ENCODE measurements around the gene TBX19. TPM values are rescaled to one million over a fixed set of nuclear protein-coding genes. Genes with fewer than 3 reads are reported as not detected.

The TBX19 gene
- total and polyA plus RNA-seq, 2 of the 4 experiments (the other 2 are of a cell fraction) = 0.18 to 0.89 TPM

- in situ Hi-C loops (cut with MboI; ENCODE audit: low sequenced_read_pairs) = no loop called here
- no CpG with 5 or more reads among the region's 3 CpGs for WGBS, 2 experiments (ENCODE audit: extremely low coverage in 2 of 2, insufficient read length in 1 of 2)
- H3K4me1 ChIP-seq (ENCODE audit: control insufficient read depth, insufficient read depth, low read length) = peaks cover 6% of the 10 kb centered on the region
- intact Hi-C loops (cut with micrococcal nuclease) = no loop called here
- no peak overlapping the region for H3K14ac ChIP-seq (replicated peaks; ENCODE audit: low read depth, low read length)
- H3K9ac ChIP-seq (ENCODE audit: low read depth, low read length) = no peak overlapping the region
- TF ChIP-seq BHLHE40 (IDR thresholded peaks at IDR 0.05; ENCODE audit: low read depth, low read length) (no peak), RFX5 (IDR thresholded peaks at IDR 0.05; ENCODE audit: low read depth, low read length) (no peak), CHD1 (IDR thresholded peaks at IDR 0.05; ENCODE audit: low read depth, low read length) (no peak), MAZ (IDR thresholded peaks at IDR 0.05; ENCODE audit: borderline replicate concordance, low read depth, low read length) (no peak), ELK1 (IDR thresholded peaks at IDR 0.05; ENCODE audit: borderline replicate concordance, low read depth, low read length) (no peak), RAD21 (IDR thresholded peaks at IDR 0.05; ENCODE audit: low read length) (no peak), POLR2A (IDR thresholded peaks at IDR 0.05; ENCODE audit: low read depth, low read length) (no peak), SMC3 (IDR thresholded peaks at IDR 0.05; ENCODE audit: low read depth, low read length) (no peak), USF2 (IDR thresholded peaks at IDR 0.05; ENCODE audit: low read depth, low read length) (no peak), CEBPB (IDR thresholded peaks at IDR 0.05; ENCODE audit: low read depth, low read length) (no peak), CTCF (conservative IDR thresholded peaks at IDR 0.05; ENCODE audit: low read depth, low read length) (no peak), FOS (IDR thresholded peaks at IDR 0.05; ENCODE audit: low read depth, low read length) (no peak), NFE2L2 (IDR thresholded peaks at IDR 0.05; ENCODE audit: low read depth, low read length) (no peak), MXI1 (IDR thresholded peaks at IDR 0.05; ENCODE audit: borderline replicate concordance, low read depth, low read length) (no peak), MAFK (IDR thresholded peaks at IDR 0.05; ENCODE audit: low read depth, low read length) (no peak), RCOR1 (IDR thresholded peaks at IDR 0.05; ENCODE audit: insufficient replicate concordance, low read length) (no peak)
- no peaks in the 10 kb centered on the region; the same call in 1 of the 2 replicates for H3K9me1 ChIP-seq (ENCODE audit: insufficient read depth, low read length)
- DNase-seq = no peak
- no peak overlapping the region for H3K27ac ChIP-seq (ENCODE audit: insufficient read depth, low read length)
- H3K79me1 ChIP-seq (ENCODE audit: low read depth in 1 of 2, low read length in 2 of 2) = no peaks in the 10 kb centered on the region
- H2AFZ ChIP-seq (replicated peaks; ENCODE audit: low read length, poor library complexity) = no peak overlapping the region
- no peak overlapping the region for H3K23ac ChIP-seq (ENCODE audit: low read depth, low read length)
- H4K20me1 ChIP-seq (ENCODE audit: insufficient read depth, low read length) = no peaks in the 10 kb centered on the region
- H4K8ac ChIP-seq (ENCODE audit: low read depth in 2 of 2, low read length in 2 of 2) = no peak overlapping the region
- POLR2A ChIA-PET (ENCODE audit: unreplicated experiment) = no interaction called here
- H4K91ac ChIP-seq (ENCODE audit: insufficient read depth, low read depth, low read length) = no peak overlapping the region
- no peak for ATAC-seq (ENCODE audit: low read depth)
- no peak overlapping the region for H2BK5ac ChIP-seq (ENCODE audit: low read depth, low read length, poor library complexity, severe bottlenecking)
- H2AK5ac ChIP-seq (ENCODE audit: low read depth, low read length) = no peak overlapping the region
- H3K18ac ChIP-seq (ENCODE audit: low read depth, low read length) = no peak overlapping the region
- H2AK9ac ChIP-seq (replicated peaks; ENCODE audit: low read depth, low read length, poor library complexity) = no peak overlapping the region
- H3K56ac ChIP-seq (ENCODE audit: extremely low read depth, insufficient read depth, low read length) = no peak overlapping the region
- H3K4me2 ChIP-seq (ENCODE audit: low read depth, low read length) = no peak overlapping the region
- BruUV-seq (replicated peaks) = no TSS peak
- no peak overlapping the region for H2BK120ac ChIP-seq (ENCODE audit: low read depth, low read length)
- no peaks in the 10 kb centered on the region for H3K36me3 ChIP-seq (ENCODE audit: control insufficient read depth, insufficient read depth, low read length)
- H3K9me3 ChIP-seq (ENCODE audit: control insufficient read depth, insufficient read depth, low read length) = no peaks in the 10 kb centered on the region
- no peaks in the 10 kb centered on the region for H3K27me3 ChIP-seq (ENCODE audit: control insufficient read depth, insufficient read depth, low read length)
- CTCF ChIA-PET = no interaction called here
- no peak overlapping the region for H2BK15ac ChIP-seq (ENCODE audit: low read depth, low read length)
- dilution Hi-C loops (cut with HindIII; ENCODE audit: low sequenced_read_pairs, unreplicated experiment) = no loop called here
- H2BK20ac ChIP-seq (ENCODE audit: low read depth, low read length) = no peak overlapping the region
- H3K4ac ChIP-seq (ENCODE audit: low read depth, low read length) = no peak overlapping the region
- no peak overlapping the region for H4K5ac ChIP-seq (ENCODE audit: low read depth, low read length)
- no peak overlapping the region for H3K4me3 ChIP-seq (ENCODE audit: insufficient read depth, low read depth, low read length)
These were observed 17.8 kb downstream of the TBX19 start for GRCh38 chr1:168298446-168298845.
